ENCODE data around the gene TRIM14. TPM values are rescaled to one million over a fixed set of nuclear protein-coding genes. Genes with fewer than 3 reads are reported as not detected.

Gene TRIM14
- total RNA-seq, 1 donor from 2014 or later = 9.9 TPM

GRCh38 chr9:98159790-98160189 lies 40.8 kb upstream of the TRIM14 start:
- H3K36me3 Mint-ChIP-seq = peaks cover 4% of the 10 kb centered on the region
- no peaks in the 10 kb centered on the region for H3K9me3 Mint-ChIP-seq
- no peak overlapping the region for H3K4me3 Mint-ChIP-seq
- no peak for DNase-seq (ENCODE audit: extremely low spot score, unreplicated experiment)
- no peak for TF ChIP-seq CTCF (conservative IDR thresholded peaks at IDR 0.05)
- peaks cover 8% of the 10 kb centered on the region for H3K4me1 Mint-ChIP-seq (ENCODE audit: unreplicated experiment)
- H3K27ac Mint-ChIP-seq = peak overlapping the region; percentile 51
- H3K27me3 Mint-ChIP-seq = no peaks in the 10 kb centered on the region

GRCh38 chr9:98159301-98159700 lies 40.3 kb upstream of the TRIM14 start:
- H3K36me3 Mint-ChIP-seq = peaks cover 4% of the 10 kb centered on the region
- no peak for TF ChIP-seq CTCF (conservative IDR thresholded peaks at IDR 0.05)
- H3K27me3 Mint-ChIP-seq = no peaks in the 10 kb centered on the region
- peak overlapping the region; percentile 51 for H3K27ac Mint-ChIP-seq
- no peak for DNase-seq (ENCODE audit: extremely low spot score, unreplicated experiment)
- no peak overlapping the region for H3K4me3 Mint-ChIP-seq
- H3K4me1 Mint-ChIP-seq (ENCODE audit: unreplicated experiment) = peaks cover 8% of the 10 kb centered on the region
- no peaks in the 10 kb centered on the region for H3K9me3 Mint-ChIP-seq

GRCh38 chr9:98158071-98158831 lies 39.2 kb upstream of the TRIM14 start:
- H3K4me1 Mint-ChIP-seq (ENCODE audit: unreplicated experiment) = peaks cover 8% of the 10 kb centered on the region
- peaks cover 4% of the 10 kb centered on the region for H3K36me3 Mint-ChIP-seq

GRCh38 chr9:98157372-98157771 lies 38.4 kb upstream of the TRIM14 start:
- TF ChIP-seq CTCF (conservative IDR thresholded peaks at IDR 0.05) = no peak
- Mint-ChIP-seq H3K4me3 (no peak overlapping the region), H3K4me1 (ENCODE audit: unreplicated experiment) (peaks cover 5% of the 10 kb centered on the region)

More at GRCh38 chr9:98158071-98158831, 39.2 kb upstream of the TRIM14 start:
- TF ChIP-seq CTCF (conservative IDR thresholded peaks at IDR 0.05) = no peak
- Mint-ChIP-seq H3K9me3 (no peaks in the 10 kb centered on the region), H3K4me3 (no peak overlapping the region), H3K27me3 (no peaks in the 10 kb centered on the region), H3K27ac (no peak overlapping the region)
- DNase-seq (ENCODE audit: extremely low spot score, unreplicated experiment) = no peak

GRCh38 chr9:98154678-98155077 lies 35.7 kb upstream of the TRIM14 start:
- Mint-ChIP-seq H3K27me3 (no peaks in the 10 kb centered on the region), H3K9me3 (no peaks in the 10 kb centered on the region), H3K36me3 (peaks cover 4% of the 10 kb centered on the region), H3K4me1 (ENCODE audit: unreplicated experiment) (peaks cover 7% of the 10 kb centered on the region), H3K4me3 (peak overlapping the region; percentile 36), H3K27ac (peak overlapping the region; percentile 79)
- no peak for DNase-seq (ENCODE audit: extremely low spot score, unreplicated experiment)
- no peak for TF ChIP-seq CTCF (conservative IDR thresholded peaks at IDR 0.05)

More at GRCh38 chr9:98157372-98157771, 38.4 kb upstream of the TRIM14 start:
- H3K9me3 Mint-ChIP-seq = no peaks in the 10 kb centered on the region
- H3K36me3 Mint-ChIP-seq = peaks cover 4% of the 10 kb centered on the region
- no peak for DNase-seq (ENCODE audit: extremely low spot score, unreplicated experiment)
- H3K27ac Mint-ChIP-seq = no peak overlapping the region
- no peaks in the 10 kb centered on the region for H3K27me3 Mint-ChIP-seq

Data from type B pancreatic cell (in vitro differentiated cells).